C4-2B (cell line): Measurements from ENCODE around the gene KRTAP10-2.

Source experiments
- CTCF ChIP-seq: fragments of 450-650 bp; conservative IDR thresholded peaks from 2 replicates; pipeline ENCODE4 v1.5.1; 2017; ENCODE audit warnings: mild to moderate bottlenecking
- ZFX ChIP-seq: fragments of 450-650 bp; IDR thresholded peaks from 2 replicates; pipeline ENCODE4 v1.6.1; 2017

GRCh38 chr21:44592446-44593311 lies 41.4 kb upstream of the KRTAP10-2 start, which contains the start of gene KRTAP10-6:
- TF ChIP-seq CTCF (no peak), ZFX (no peak)
